GM19328 (cell line): ENCODE data around the gene AMMECR1L.

Source experiments
- ATAC-seq: cut with Tn5 transposase; IDR thresholded peaks from one replicate; pipeline ENCODE4 v1.9.1; 2021; ENCODE audit warnings: mild to moderate bottlenecking, moderate library complexity; ENCODE audit not compliant: unreplicated experiment

AMMECR1L gene

GRCh38 chr2:127887776-127888130, 2.0 kb upstream of the AMMECR1L start:
- no peak for ATAC-seq

DNA sequence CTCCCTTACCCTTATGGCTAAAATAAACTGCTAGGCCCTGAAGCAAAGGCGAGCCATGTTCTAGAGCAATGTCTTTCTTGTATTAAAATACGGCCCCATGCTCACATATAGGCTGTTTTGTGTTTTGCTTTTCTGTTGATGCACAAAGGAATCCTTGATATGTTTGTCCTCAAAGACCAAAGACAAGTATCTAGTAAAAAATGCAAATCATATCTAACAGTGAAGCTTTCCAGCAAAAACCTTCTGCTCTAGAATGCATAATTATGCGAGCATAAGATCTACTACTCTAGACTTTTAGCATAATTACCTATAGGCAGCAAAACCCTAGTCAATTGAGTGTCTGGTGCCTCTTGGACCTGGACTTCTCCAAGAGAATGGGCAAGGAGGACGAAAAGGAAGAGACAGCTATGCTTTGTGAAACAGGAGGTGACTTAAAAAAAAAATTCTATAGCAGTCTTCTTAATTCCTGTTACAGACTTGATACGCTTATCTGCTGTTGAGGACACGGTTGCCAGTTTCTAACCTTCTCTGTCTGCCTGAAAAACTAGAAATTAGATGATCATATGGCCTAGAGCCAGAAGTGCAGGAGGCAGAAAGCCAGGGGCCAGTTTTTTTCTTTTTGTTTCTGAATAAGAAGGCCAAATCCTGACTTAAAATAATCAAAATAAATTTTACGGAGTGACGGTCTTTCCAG, 1.5 kb upstream of the AMMECR1L start:
- ATAC-seq, result no peak

- ATAC-seq, result peak; percentile 20
These were observed 808 bp upstream of the AMMECR1L start for GRCh38 chr2:127886593-127886935.

GRCh38 chr2:127884861-127885740, 655 bp downstream of the AMMECR1L start:
- ATAC-seq, result peak; percentile 15

DNA sequence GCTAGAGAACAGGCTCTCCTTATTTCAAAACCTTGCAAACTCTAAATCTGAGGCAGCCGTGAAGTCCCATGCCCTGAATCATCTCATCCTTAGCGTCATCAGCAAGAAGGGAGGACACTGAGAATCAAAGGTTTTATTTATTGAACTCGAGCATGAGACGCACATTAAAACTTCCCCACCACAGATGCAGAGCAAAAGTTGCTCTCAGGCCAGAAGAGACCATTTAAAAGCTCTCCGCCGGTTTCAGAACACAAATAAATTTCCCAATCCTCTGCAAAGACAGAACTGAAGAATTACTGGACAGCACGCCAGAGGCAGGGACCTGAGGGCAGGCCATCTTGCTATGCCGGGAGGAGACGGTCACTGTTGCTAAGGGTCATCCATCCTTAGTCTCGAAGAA, 1.3 kb downstream of the AMMECR1L start:
- ATAC-seq, result no peak

DNA sequence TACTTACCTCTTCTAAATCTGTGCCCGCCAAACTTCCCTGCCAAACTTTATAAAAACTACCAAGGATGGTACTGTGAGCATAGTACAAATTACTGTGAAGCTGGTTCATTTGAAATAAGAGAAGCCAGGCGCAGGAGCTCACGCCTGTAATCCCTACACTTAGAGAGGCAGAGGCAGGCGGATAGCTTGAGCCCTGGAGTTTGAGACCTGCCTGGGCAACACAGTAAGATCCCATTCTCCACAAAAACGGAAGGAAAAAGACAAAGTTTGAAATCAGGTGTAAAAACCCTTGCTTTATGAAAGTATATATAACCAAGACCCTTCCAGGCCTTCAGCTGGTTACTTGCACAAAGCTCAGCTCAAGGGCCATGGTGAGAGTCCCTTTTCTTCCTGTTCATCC, 5.9 kb downstream of the AMMECR1L start:
- ATAC-seq, result no peak

- ATAC-seq, result no peak
These were observed 8.1 kb downstream of the AMMECR1L start for GRCh38 chr2:127877626-127878025.

- ATAC-seq, result no peak
These were observed 8.6 kb downstream of the AMMECR1L start for GRCh38 chr2:127877136-127877535.

DNA sequence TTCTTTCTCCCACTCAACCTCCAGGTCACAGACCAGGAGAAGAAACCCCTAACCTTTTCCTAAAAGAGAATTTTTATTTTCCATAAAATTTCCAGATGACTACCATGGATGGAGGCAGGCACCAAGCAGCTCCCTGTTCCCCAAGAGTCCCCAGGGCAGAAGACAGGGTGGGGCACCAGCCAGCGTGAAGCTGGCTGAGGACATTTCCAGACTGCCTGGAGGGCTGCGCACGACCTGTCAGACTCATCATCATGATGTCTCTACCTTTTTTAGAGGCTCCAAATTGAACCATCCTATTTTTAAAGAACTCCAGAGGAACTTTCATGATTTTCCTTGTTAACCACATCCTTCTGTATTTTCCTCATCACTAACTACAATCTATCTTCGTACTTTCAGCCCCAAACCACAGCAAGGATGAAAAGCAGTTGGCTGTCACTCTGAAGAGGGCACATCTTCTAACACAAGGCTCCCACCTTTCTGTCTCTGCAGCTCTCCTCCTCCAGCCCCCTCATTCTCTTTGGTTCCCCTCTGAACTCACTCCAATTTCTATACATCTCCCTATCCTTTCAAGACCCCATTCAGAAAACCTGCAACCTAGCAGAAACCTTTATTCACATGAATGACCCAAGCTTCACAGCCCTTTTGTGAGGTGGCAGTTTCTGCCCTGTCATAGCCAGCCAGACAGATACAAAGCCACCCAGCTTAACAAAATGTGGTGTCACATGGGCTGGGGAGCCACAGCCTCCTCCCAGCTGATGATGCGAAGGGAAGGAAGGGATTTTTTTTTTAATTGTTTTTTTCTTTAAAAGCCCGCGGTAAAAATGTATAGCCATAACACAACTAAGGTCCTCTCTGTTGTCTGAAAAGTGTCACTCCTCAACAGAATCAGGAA, 11.1 kb downstream of the AMMECR1L start:
- no peak for ATAC-seq

DNA sequence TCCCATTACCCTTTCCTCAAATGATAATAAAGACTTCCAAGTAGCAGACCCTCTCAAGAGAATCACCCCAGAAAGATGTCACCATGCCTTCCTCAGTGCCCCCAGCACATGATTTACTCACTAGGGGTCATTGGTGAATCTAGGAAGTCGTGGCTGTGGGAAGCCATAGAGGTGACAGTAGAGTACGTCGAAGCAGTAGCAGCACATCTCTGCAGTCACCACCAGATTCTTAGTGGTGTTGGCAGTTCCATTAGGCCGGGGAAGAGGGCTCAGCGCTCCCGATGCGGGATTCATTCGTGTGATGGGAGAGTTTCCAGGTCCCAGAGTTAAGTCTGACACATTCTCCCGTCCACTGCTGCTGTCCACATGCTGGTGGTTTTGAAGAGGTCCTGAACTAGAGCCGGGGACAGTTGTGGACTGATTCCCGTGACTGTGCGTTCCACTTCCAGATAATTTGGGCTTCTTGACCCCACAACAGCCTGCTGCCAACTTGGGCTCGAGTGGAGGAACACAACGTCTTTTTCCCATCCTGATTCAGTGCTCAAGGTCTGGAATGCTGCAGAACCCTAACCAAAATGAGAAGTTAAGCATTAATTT, 12.0 kb downstream of the AMMECR1L start:
- ATAC-seq, result no peak

GRCh38 chr2:127872354-127872753, 13.4 kb downstream of the AMMECR1L start:
- ATAC-seq, result no peak

- ATAC-seq, result no peak
These were observed 19.8 kb downstream of the AMMECR1L start for GRCh38 chr2:127865926-127866325.

DNA sequence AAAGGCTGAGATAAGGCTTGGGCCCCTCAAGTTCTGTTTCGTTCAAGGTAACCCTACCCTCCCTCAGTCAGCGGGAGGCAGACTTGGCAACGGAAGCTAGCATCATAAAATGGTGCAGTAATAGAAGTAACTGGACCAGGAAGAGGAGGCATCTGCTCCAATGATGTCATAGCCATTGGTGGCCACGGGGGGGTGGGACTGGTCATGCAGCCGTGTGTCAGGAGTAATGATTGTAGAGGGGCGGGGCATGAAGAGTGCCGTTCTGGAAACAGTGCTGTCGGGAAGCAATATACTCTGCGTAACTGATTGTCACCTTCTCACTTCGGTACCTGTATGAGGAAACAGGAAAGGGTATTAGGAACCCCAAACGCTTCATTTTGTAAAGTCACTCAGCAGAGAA, 20.9 kb downstream of the AMMECR1L start:
- no peak for ATAC-seq

GRCh38 chr2:127862228-127862627, 23.5 kb downstream of the AMMECR1L start:
- ATAC-seq, result no peak

- ATAC-seq, result no peak
These were observed 25.6 kb downstream of the AMMECR1L start for GRCh38 chr2:127860130-127860529.

GRCh38 chr2:127859712-127860085, 26.1 kb downstream of the AMMECR1L start:
- no peak for ATAC-seq

DNA sequence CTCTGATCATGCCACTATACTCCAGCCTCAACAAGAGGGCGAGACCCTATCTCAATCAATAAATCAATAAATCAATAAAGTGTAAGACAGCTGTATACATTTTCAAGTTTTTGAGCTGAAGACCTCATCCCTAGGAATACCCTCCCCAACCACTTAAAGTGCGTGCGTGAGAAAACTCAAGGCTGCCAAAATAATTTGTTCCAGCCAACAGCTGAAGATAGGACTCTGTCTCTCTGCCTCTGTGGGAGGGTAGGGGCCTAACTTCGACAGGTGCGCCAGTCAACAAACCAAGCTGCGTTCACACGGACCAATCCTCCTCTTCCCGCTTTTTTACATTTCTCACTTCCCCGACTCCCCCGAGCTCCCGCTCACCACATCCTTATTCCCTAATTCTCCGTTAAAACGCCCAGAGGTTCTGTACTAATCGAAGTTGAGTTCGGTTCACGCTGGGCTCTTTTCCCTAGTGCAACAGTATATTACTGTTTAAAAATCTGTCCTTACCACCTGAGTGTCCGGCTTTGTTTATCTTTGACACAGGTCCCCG, 28.4 kb downstream of the AMMECR1L start:
- ATAC-seq, result no peak

DNA sequence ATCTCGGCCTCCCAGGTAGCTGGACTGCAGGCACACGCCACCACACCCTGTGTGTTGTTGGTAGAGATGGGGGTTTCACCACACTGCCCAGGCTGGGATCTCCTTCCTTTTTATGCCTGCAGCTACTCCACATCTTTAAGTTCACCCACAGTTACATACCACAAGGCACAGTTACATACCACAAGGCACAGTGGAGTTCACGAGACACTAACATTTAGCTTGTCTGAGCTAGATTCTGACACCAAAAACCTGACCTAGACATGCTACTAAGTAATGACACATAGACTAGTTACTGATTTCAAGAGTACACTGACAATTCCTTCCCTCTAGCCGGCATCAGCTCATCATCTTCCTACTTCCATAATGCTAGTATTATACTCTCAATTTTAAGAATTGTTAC, 32.1 kb downstream of the AMMECR1L start:
- ATAC-seq, result no peak

DNA sequence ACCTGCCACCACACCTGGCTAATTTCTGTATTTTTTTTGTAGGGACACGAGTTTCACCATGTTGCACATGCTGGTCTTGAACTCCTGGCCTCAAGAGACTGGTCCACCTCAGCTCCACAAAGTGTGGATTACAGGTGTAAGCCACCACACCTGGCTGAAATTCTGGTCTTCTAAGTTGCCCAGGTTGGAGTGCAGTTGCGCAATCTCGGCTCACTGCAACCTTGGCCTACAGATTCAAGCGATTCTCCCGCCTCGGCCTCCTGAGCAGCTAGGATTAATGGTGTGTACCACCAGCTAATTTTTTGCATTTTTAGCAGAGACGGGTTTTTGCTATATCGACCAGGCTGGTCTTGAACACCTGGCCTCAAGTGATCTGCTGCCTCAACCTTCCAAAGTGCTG, 33.4 kb downstream of the AMMECR1L start:
- ATAC-seq, result no peak

- no peak for ATAC-seq
These were observed 37.8 kb downstream of the AMMECR1L start for GRCh38 chr2:127847931-127848330.

GRCh38 chr2:127844973-127845372, 40.8 kb downstream of the AMMECR1L start:
- ATAC-seq, result no peak
